Measurements from ENCODE around the gene PSKH1. TPM values are rescaled to one million over a fixed set of nuclear protein-coding genes. Genes with fewer than 3 reads are reported as not detected.

PSKH1 gene
- total and polyA plus RNA-seq, 10 of the 15 experiments (the other 5 are each of a cell fraction or from before 2014, with no cell fraction given): 0.63 to 20.4 (median 7.8) TPM

- no peak for TF ChIP-seq REST (IDR thresholded peaks at IDR 0.05; ENCODE audit: low read depth, low read length)
- no peak for TF ChIP-seq YY1 (IDR thresholded peaks at IDR 0.05; ENCODE audit: low read depth, low read length)
- no peak for TF ChIP-seq ELK1 (IDR thresholded peaks at IDR 0.05; ENCODE audit: low read depth, low read length)
- TF ChIP-seq SKIL (IDR thresholded peaks at IDR 0.05; ENCODE audit: low read depth, poor library complexity, severe bottlenecking): no peak
- no peak for TF ChIP-seq EP300 (IDR thresholded peaks at IDR 0.05; ENCODE audit: borderline replicate concordance in 1 of 2, control insufficient read depth in 1 of 2, low read depth in 2 of 2, low read length in 2 of 2)
- TF ChIP-seq FOS (IDR thresholded peaks at IDR 0.05; ENCODE audit: borderline replicate concordance, extremely low read depth, insufficient read length): no peak
- TF ChIP-seq BMI1 (IDR thresholded peaks at IDR 0.05; ENCODE audit: borderline replicate concordance): no peak
- TF ChIP-seq RAD21 (IDR thresholded peaks at IDR 0.05; ENCODE audit: insufficient read depth, low read depth, low read length): no peak
These were observed 84.6 kb downstream of the PSKH1 start (continued) for GRCh38 chr16:67977469-67978227.

Small RNA genes within 50 kb of the gene (small RNA-seq; reads per million reads assigned to genes)
- gene AC040162.2 (not detected), gene NRN1L (not detected)

Other genes starting within 250 kb of the PSKH1 start
Only the 7 nearest of the 23 such genes appear.
- 116 and 120 TPM in 2 replicates for gene NUTF2, start 46.3 kb upstream of the PSKH1 start, total RNA-seq (2014; rRNA removed)
- gene NUTF2, start 46.3 kb upstream of the PSKH1 start, total RNA-seq (2014; rRNA removed; fragmentation: Illumina TruSeq; extraction: Trizol): 113 and 129 TPM in 2 replicates
- gene NUTF2, start 46.3 kb upstream of the PSKH1 start, total RNA-seq (2021): 128 and 130 TPM in 2 replicates
- gene NUTF2, start 46.3 kb upstream of the PSKH1 start, polyA plus RNA-seq (2011; rRNA removed): 83.7 and 155 TPM in 2 replicates
- 152 and 185 TPM in 2 replicates for gene NUTF2, start 46.3 kb upstream of the PSKH1 start, polyA plus RNA-seq (2014; fragmentation: Illumina TruSeq; extraction: Trizol)
- 100 to 1,000 TPM; 220 to 245 TPM for gene NUTF2, start 46.3 kb upstream of the PSKH1 start, polyA plus RNA-seq (2014; fragmentation: Nextera tagmentation; extraction: Ambion mirVana)
- 212 and 231 TPM in 2 replicates for gene NUTF2, start 46.3 kb upstream of the PSKH1 start, polyA plus RNA-seq (2014; rRNA removed)
- 100 to 1,000 TPM; 323 to 342 TPM for gene NUTF2, start 46.3 kb upstream of the PSKH1 start, polyA plus RNA-seq (2016; fragmentation: Nextera tagmentation; extraction: Ambion mirVana)
- 26.7 and 29.0 TPM in 2 replicates for gene CENPT, start 45.6 kb upstream of the PSKH1 start, total RNA-seq (2014; rRNA removed)
- 14.9 and 15.1 TPM in 2 replicates for gene CENPT, start 45.6 kb upstream of the PSKH1 start, total RNA-seq (2014; rRNA removed; fragmentation: Illumina TruSeq; extraction: Trizol)
- gene CENPT, start 45.6 kb upstream of the PSKH1 start, total RNA-seq (2021): 31.4 and 36.6 TPM in 2 replicates
- gene CENPT, start 45.6 kb upstream of the PSKH1 start, polyA plus RNA-seq (2011; rRNA removed): 16.2 and 22.4 TPM in 2 replicates
- gene CENPT, start 45.6 kb upstream of the PSKH1 start, polyA plus RNA-seq (2014; fragmentation: Illumina TruSeq; extraction: Trizol): 9.4 and 20.1 TPM in 2 replicates
- 1 to 10 TPM; 1.1 to 5.7 TPM for gene CENPT, start 45.6 kb upstream of the PSKH1 start, polyA plus RNA-seq (2014; fragmentation: Nextera tagmentation; extraction: Ambion mirVana)
- 44.4 and 51.2 TPM in 2 replicates for gene CENPT, start 45.6 kb upstream of the PSKH1 start, polyA plus RNA-seq (2014; rRNA removed)
- gene CENPT, start 45.6 kb upstream of the PSKH1 start, polyA plus RNA-seq (2016; fragmentation: Nextera tagmentation; extraction: Ambion mirVana): 10 to 100 TPM; 41.7 to 45.7 TPM
- 50.3 and 53.7 TPM in 2 replicates for gene EDC4, start 20.2 kb upstream of the PSKH1 start, total RNA-seq (2014; rRNA removed)
- gene EDC4, start 20.2 kb upstream of the PSKH1 start, total RNA-seq (2014; rRNA removed; fragmentation: Illumina TruSeq; extraction: Trizol): 38.1 and 42.1 TPM in 2 replicates
- 71.7 and 78.5 TPM in 2 replicates for gene EDC4, start 20.2 kb upstream of the PSKH1 start, total RNA-seq (2021)
- 18.7 and 37.8 TPM in 2 replicates for gene EDC4, start 20.2 kb upstream of the PSKH1 start, polyA plus RNA-seq (2011; rRNA removed)
- gene EDC4, start 20.2 kb upstream of the PSKH1 start, polyA plus RNA-seq (2014; fragmentation: Illumina TruSeq; extraction: Trizol): 24.1 and 53.0 TPM in 2 replicates
- gene EDC4, start 20.2 kb upstream of the PSKH1 start, polyA plus RNA-seq (2014; fragmentation: Nextera tagmentation; extraction: Ambion mirVana): 1 to 10 TPM; 1.2 to 2.2 TPM
- gene EDC4, start 20.2 kb upstream of the PSKH1 start, polyA plus RNA-seq (2014; rRNA removed): 56.1 and 63.2 TPM in 2 replicates
- 10 to 100 TPM; 82.2 to 86.0 TPM for gene EDC4, start 20.2 kb upstream of the PSKH1 start, polyA plus RNA-seq (2016; fragmentation: Nextera tagmentation; extraction: Ambion mirVana)
- gene NRN1L, start 8.4 kb upstream of the PSKH1 start, total RNA-seq (2014; rRNA removed): 0.40 TPM in 1 of 2 replicates, not detected in the other
- not detected in 2 replicates for gene NRN1L, start 8.4 kb upstream of the PSKH1 start, total RNA-seq (2014; rRNA removed; fragmentation: Illumina TruSeq; extraction: Trizol)
- 0.92 TPM in 1 of 2 replicates, not detected in the other for gene NRN1L, start 8.4 kb upstream of the PSKH1 start, total RNA-seq (2021)
- 0.20 TPM in 1 of 2 replicates, not detected in the other for gene NRN1L, start 8.4 kb upstream of the PSKH1 start, polyA plus RNA-seq (2011; rRNA removed)
- gene NRN1L, start 8.4 kb upstream of the PSKH1 start, polyA plus RNA-seq (2014; fragmentation: Illumina TruSeq; extraction: Trizol): 0.28 TPM in 1 of 2 replicates, not detected in the other
- gene NRN1L, start 8.4 kb upstream of the PSKH1 start, polyA plus RNA-seq (2014; fragmentation: Nextera tagmentation; extraction: Ambion mirVana): under 1 TPM in 1 of 2 experiments, not detected in 1; 0.11 TPM
- gene NRN1L, start 8.4 kb upstream of the PSKH1 start, polyA plus RNA-seq (2014; rRNA removed): 0.60 and 0.99 TPM in 2 replicates
- under 1 TPM in 1 of 2 experiments, not detected in 1; 0.21 TPM for gene NRN1L, start 8.4 kb upstream of the PSKH1 start, polyA plus RNA-seq (2016; fragmentation: Nextera tagmentation; extraction: Ambion mirVana)
- 1.5 and 2.6 TPM in 2 replicates for gene CTRL, start 38.6 kb downstream of the PSKH1 start, total RNA-seq (2014; rRNA removed)
- 0.83 and 1.1 TPM in 2 replicates for gene CTRL, start 38.6 kb downstream of the PSKH1 start, total RNA-seq (2014; rRNA removed; fragmentation: Illumina TruSeq; extraction: Trizol)
- gene CTRL, start 38.6 kb downstream of the PSKH1 start, total RNA-seq (2021): 2.0 and 3.6 TPM in 2 replicates
- gene CTRL, start 38.6 kb downstream of the PSKH1 start, polyA plus RNA-seq (2011; rRNA removed): 0.32 and 1.3 TPM in 2 replicates
- 0.46 and 1.5 TPM in 2 replicates for gene CTRL, start 38.6 kb downstream of the PSKH1 start, polyA plus RNA-seq (2014; fragmentation: Illumina TruSeq; extraction: Trizol)
- 1 to 10 TPM; 2.7 to 4.2 TPM for gene CTRL, start 38.6 kb downstream of the PSKH1 start, polyA plus RNA-seq (2014; fragmentation: Nextera tagmentation; extraction: Ambion mirVana)
- 2.0 and 2.8 TPM in 2 replicates for gene CTRL, start 38.6 kb downstream of the PSKH1 start, polyA plus RNA-seq (2014; rRNA removed)
- 1 to 10 TPM; 4.3 to 4.9 TPM for gene CTRL, start 38.6 kb downstream of the PSKH1 start, polyA plus RNA-seq (2016; fragmentation: Nextera tagmentation; extraction: Ambion mirVana)
- 254 and 295 TPM in 2 replicates for gene PSMB10, start 43.6 kb downstream of the PSKH1 start, total RNA-seq (2014; rRNA removed)
- gene PSMB10, start 43.6 kb downstream of the PSKH1 start, total RNA-seq (2014; rRNA removed; fragmentation: Illumina TruSeq; extraction: Trizol): 97.2 and 108 TPM in 2 replicates
- 203 and 207 TPM in 2 replicates for gene PSMB10, start 43.6 kb downstream of the PSKH1 start, total RNA-seq (2021)
- 32.0 and 70.6 TPM in 2 replicates for gene PSMB10, start 43.6 kb downstream of the PSKH1 start, polyA plus RNA-seq (2011; rRNA removed)
- 2.8 and 24.1 TPM in 2 replicates for gene PSMB10, start 43.6 kb downstream of the PSKH1 start, polyA plus RNA-seq (2014; fragmentation: Illumina TruSeq; extraction: Trizol)
- 10 to 100 TPM; 27.4 to 80.8 TPM for gene PSMB10, start 43.6 kb downstream of the PSKH1 start, polyA plus RNA-seq (2014; fragmentation: Nextera tagmentation; extraction: Ambion mirVana)
- gene PSMB10, start 43.6 kb downstream of the PSKH1 start, polyA plus RNA-seq (2014; rRNA removed): 193 and 227 TPM in 2 replicates
- 100 to 1,000 TPM; 266 to 308 TPM for gene PSMB10, start 43.6 kb downstream of the PSKH1 start, polyA plus RNA-seq (2016; fragmentation: Nextera tagmentation; extraction: Ambion mirVana)
- gene LCAT, start 50.9 kb downstream of the PSKH1 start, total RNA-seq (2014; rRNA removed): 3.8 and 5.2 TPM in 2 replicates
- 2.3 and 3.1 TPM in 2 replicates for gene LCAT, start 50.9 kb downstream of the PSKH1 start, total RNA-seq (2014; rRNA removed; fragmentation: Illumina TruSeq; extraction: Trizol)
- 8.2 and 11.7 TPM in 2 replicates for gene LCAT, start 50.9 kb downstream of the PSKH1 start, total RNA-seq (2021)
- 1.2 and 2.6 TPM in 2 replicates for gene LCAT, start 50.9 kb downstream of the PSKH1 start, polyA plus RNA-seq (2011; rRNA removed)
- 0.92 and 3.4 TPM in 2 replicates for gene LCAT, start 50.9 kb downstream of the PSKH1 start, polyA plus RNA-seq (2014; fragmentation: Illumina TruSeq; extraction: Trizol)
- under 1 TPM; 0.61 to 0.71 TPM for gene LCAT, start 50.9 kb downstream of the PSKH1 start, polyA plus RNA-seq (2014; fragmentation: Nextera tagmentation; extraction: Ambion mirVana)
- gene LCAT, start 50.9 kb downstream of the PSKH1 start, polyA plus RNA-seq (2014; rRNA removed): 6.5 and 11.7 TPM in 2 replicates
- gene LCAT, start 50.9 kb downstream of the PSKH1 start, polyA plus RNA-seq (2016; fragmentation: Nextera tagmentation; extraction: Ambion mirVana): 1 to 10 TPM; 3.3 TPM